ENCODE results near the gene NHLH2.

NHLH2 gene

DNA sequence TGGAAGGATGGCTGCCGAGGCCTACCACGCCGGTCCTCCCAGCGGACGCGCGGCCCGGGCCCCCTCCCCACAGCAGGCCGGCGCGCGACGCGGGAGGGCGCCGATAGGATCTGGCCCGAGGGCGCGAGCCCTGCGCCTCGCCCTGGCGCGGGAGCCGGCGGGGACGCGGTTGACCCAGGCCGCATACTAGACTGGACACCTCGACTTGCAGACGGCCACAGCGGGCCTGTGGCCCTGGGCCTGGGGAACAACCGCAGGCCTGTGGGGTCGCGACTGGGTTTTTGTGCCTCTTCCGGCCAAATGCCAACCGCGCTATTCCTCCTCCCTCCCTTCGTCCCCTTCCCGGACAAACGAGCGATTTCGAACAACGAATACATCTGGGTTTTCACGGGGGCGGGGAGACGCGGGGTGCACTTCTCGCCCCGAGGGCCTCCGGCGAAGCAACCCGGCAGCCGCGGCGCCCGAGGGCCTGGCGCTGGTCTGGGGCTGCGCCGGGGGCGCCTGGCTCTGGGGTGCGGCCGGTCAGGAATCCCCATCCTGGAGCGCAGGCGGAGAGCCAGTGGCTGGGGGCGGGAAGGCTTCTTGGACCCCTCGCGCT, 2.4 kb downstream of the NHLH2 start:
- FAIRE-seq: no peak
- DNase-seq (ENCODE audit: insufficient read length, low spot score): no peak

DNA sequence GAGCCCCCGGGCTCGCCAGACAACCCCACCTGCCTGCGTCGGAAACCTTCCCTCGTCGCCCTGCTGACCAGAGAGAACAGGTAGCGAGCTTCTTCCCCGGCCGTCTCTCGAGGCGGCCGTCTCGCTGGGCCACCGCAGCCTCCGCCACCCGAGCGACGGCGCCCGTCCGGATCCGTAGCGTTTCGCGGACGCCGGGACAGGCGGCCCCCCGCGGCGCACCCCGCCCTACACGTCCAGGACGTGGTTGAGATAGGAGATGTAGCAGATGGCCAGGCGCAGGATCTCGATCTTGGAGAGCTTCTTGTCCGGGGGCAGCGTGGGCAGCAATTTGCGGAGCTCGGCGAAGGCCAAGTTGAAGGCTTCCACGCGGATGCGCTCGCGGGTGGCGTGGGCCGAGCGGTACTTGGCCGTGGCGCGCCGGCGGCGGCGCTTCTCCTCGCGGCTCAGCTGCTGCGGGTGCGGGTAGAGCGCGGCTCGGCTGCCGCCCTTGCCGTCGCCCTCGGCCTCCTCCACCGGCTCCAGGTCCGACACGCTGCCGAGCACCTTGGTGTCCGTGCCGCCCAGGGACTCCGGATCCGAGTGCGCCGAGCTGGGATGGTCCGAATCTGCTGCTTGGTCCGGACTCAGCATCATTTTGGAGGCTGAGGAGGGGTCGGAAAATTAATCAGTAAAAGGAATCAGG, 3.0 kb downstream of the NHLH2 start:
- DNase-seq (ENCODE audit: insufficient read length, low spot score): no peak
- no peak for FAIRE-seq

DNA sequence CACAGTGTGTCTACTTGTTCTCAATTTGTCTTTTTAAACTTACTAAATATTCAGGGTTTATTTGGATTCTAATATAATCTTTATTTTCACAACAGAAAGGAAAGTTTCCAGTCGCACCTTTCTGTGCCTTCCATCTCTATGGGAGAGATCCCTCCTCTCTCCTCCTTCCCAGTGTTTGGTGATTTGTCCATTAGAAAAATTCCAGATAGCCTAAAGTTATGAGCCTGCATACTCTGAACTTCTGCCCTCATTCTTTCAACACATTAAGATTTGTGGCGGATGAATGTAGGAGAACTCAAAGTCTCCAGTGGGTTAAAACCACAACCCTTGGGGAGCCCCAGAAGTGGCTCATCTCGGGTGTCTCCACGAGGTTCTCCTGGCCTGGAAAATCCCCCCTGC, 3.6 kb downstream of the NHLH2 start:
- FAIRE-seq: no peak
- DNase-seq (ENCODE audit: insufficient read length, low spot score): no peak

DNA sequence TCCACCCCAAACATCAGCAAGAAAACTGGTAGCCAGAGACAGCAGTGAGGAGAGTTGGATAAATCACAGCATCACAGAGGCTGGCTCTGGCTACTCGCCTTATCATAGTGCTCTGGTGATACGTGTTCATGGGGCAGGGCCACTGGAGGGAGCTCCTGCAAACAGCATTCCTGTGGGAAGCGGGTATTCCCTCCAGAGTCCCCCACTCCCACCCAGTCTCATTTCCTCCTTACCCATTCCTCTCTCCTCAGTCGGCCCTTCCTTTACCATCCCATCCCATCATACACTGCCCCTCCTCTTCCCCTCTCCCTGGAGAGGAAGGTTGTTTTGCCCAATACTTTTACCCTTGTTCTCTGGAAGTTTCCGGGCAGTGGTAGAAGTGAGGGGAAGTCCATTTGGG, 7.1 kb downstream of the NHLH2 start:
- DNase-seq (ENCODE audit: insufficient read length, low spot score): no peak

DNA sequence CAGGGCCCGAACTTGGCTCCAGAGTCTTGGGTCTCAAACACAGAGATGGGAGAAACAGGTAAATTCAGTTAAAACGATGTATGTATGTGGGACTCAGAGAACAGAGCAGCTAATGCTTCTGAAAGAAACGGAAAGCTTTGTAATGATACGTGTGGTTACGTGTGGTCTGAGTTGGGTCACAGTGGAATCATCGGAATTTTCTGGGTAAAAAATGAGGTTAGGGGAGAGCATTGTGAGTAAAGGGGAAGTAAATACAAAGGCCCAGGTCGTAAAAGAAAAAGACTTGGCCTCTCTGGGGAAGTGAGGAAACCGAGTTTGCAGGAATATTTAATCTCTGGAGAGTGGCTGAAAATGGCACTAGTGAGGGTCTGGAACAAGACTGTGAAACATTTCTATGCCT, 8.3 kb downstream of the NHLH2 start:
- FAIRE-seq: no peak
- no peak for DNase-seq (ENCODE audit: insufficient read length, low spot score)

More for the DNA sequence above, 7.1 kb downstream of the NHLH2 start:
- no peak for FAIRE-seq

DNA sequence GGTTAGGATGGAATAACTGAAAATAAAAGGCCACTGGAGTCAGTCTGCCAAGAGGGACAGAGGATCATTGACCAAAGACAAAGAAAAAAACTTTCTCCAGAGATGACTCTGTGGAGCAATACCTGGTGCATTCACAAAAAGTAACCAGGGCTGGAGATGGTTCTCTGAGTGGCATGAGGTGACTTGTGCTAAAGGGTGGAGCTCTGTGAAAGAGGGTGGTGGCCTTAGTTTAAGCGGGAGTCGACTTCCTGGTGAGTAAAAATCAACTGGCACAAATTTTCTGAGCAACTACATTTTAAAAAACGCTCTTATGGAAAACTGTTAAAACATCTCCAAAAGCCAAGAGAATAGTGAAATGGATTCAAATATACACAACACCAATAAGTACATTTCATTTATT, 10.0 kb downstream of the NHLH2 start:
- no peak for FAIRE-seq
- no peak for DNase-seq (ENCODE audit: insufficient read length, low spot score)

DNA sequence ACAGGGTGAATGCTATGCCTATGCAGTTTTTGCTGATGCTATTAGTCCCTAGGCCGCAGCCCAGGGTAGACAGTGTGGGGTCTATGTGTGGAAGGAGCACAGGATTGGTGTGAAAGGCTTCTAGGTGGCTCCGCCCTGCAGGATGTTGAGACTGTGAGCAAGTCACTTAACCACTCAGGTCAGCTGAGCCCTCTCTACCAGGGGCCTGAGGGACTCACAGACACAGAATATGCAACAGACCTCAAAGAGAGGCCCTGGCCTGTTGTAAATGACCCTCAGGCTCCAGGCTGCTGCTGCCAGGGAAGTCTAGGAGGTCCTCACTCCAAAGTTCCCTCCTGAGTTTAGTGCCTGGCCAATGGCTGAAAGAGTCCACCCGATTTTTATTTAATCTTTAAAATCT, 11.0 kb downstream of the NHLH2 start:
- no peak for DNase-seq (ENCODE audit: insufficient read length, low spot score)
- no peak for FAIRE-seq

DNA sequence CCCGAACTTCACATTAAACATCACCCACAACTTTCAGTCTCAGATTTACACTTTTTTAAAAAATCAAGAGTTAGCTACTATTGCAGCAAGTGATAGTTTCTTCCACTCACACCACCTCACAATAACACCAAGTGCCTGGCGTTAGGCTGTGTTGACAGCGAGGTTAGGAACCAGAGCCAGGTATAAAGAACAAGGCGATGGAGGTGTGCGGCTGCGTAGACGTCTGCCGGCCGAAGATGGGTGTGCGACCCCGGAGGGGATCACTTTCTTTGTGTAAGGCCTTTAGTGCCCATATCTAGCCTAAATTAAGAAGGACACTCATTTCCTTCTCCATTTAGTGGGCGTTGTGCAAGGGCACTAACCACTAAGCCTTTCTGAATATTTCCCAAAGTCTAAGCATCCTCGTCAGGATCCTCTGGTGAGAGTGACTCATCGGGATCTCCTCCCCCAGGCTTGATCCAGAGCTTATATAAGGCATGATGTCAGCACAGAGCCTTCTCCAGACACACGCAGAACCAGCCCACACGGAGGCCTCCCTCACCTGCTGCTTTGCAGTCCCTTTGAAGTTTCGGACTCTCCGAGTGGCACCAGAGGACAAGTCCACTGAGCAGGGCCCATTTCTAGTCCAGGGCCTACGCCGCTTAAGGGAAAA, 11.8 kb downstream of the NHLH2 start:
- no peak for FAIRE-seq
- no peak for DNase-seq (ENCODE audit: insufficient read length, low spot score)

DNA sequence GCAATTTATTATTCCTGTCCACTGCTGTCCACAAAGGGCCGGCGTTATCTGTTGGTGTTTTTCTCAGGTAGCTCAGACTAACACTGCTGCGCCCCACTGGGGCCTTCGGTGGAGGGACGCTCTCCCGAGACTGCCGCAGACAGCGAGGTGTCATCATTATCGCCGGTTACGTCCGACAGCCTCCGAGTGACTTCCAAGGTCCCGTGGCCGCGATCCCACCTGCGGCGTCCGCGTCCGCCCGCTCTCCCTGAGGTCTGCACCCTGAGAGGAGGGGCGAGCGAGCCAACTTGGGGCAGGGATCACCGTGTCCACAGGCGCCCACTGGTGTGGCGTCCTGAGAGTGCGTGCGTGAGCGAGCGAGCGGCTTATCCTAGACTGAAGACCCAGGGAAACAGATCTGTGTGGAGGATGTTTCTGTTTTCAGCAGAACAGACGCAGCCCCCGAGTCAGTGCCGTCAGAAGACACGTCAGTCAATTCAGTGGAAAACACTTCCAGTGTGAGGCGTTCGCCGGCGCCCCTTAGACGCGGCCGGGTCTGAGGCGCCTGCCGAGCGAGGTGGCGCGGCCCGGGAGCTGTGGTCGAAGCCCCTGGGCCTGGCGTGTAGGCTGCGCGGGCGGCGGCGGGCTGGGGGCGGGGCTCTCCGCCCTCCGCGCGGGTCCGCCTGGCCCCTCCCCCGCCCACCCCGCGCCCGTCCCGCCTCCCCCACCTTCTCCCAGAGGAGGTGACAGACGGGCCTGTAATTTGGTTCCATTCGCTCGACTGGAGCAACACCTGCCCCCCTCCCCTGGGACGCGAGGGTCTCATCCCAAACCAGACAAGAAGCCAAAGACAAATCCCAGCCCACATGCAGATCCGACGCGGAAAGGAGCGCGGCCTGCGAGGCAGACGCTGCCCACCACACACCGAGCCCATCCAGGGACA, 12.6 kb downstream of the NHLH2 start:
- no peak for FAIRE-seq

DNA sequence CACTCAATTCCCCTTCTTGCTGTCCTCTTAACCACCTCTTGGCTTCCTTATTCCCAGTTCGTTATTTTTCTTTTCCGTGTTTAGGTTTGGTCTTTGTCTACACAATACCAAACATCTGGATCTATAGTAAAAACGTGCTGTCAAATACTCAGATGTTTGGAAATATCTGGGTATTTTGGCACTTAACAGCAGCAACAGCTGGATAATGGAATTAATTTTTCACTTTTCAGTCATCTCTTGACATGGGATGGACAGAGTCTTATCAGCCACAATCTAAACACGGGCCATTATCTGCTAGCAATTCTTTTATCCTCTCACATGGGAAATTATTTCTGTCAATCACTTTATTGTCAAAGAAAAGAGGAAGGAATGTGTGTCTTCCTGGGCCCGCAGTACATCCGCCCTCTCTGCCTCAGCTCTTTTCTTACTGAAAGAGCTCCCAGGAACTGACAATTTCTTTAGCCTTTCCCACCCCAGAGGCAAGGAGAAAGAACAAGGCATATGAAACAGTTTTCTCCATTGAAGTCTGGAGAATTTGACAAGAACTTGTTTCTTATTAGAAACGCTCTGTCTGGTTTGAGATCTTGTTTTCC, 13.4 kb downstream of the NHLH2 start:
- FAIRE-seq (no peak), DNase-seq (ENCODE audit: insufficient read length, low spot score) (no peak)

More for the DNA sequence above, 12.6 kb downstream of the NHLH2 start:
- DNase-seq (ENCODE audit: insufficient read length, low spot score): no peak

DNA sequence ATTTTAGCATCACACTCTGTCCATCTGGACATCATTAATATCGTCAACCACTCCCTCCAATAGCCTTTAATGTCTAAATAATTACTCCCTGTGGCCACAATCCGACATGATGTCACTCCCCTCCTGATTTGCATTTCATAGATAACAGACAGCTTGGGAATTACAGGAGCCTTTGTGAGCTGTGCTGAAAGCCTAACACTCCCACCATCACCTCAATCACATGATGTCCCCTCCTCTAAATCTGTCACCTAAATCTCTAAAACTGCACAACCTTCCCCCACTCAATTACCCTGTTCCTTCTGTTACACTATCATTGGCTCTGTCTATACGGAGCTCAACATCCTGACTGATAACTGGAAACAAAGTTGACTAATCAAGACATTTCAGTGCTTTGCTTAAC, 14.3 kb downstream of the NHLH2 start:
- FAIRE-seq: no peak
- no peak for DNase-seq (ENCODE audit: insufficient read length, low spot score)

DNA sequence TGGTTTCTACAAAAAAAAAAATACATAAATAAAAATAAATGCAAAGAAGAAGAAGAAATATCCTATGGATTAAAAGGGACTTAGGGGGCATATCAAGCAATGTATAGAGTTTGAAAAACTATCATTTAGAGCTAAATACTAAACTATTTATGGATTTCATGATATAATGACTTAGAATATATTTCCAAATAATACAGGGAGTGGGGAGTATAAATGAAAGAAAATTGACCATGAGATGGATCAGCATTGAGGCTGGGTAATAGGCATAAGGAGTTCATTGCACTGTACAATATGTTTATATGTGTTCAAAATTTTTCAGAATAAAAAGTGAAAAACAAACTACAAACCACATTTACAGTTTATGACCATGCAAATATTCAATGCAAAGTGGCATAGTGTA, 18.8 kb downstream of the NHLH2 start:
- DNase-seq (ENCODE audit: insufficient read length, low spot score) (no peak), FAIRE-seq (no peak)

DNA sequence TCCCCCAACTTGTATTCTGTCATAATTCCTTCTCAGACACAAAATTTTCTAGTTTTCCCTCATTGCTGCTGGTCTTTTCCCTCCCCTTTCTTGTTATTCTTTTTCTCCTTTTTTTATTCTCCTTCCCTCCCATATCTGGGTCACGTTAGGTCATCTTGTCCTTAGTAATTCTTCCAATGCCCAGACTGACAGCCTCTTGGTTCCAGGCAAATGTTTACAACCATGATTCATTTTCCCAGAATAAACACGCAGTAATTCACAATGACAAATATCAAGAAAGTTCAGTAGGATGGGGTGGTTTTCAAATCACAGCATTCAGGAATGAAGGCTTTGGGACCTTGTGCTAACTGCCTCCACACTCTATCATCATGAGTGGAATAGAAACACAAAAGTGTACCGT, 25.2 kb downstream of the NHLH2 start:
- DNase-seq (ENCODE audit: insufficient read length, low spot score) (no peak), FAIRE-seq (no peak)

DNA sequence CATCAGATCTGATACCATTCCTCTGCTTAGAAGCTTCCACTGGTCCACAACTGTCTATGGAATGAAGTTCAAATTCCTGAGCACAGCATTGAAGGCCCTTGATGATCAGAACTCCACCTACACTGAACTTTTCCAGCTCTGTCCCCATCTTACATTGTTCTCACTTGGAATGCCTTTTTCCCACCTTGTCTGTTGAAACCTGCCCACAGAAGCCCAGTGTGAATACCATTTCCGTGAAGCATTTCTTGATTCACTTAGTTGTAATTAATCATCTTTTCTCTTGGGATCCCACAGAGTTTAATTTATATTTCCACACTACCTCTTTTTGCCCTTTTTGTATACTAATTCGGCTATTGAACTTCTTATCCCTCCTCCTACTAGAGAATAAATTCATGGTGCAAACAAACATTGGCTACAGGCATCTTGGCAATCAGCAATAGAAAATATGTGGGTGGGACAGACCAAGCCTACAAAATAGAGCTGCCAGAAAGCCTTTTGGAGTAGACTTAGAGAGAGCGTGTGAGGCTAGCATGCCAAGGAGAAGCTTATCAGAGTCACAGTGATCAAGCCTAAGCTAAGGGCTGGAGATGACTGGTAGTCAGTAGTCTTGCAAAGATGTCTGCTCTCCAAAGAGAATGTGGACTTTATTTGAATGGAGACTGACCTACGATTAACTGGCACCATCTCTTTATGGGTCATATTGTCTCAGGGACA, 26.1 kb downstream of the NHLH2 start:
- FAIRE-seq (no peak), DNase-seq (ENCODE audit: insufficient read length, low spot score) (no peak)

DNA sequence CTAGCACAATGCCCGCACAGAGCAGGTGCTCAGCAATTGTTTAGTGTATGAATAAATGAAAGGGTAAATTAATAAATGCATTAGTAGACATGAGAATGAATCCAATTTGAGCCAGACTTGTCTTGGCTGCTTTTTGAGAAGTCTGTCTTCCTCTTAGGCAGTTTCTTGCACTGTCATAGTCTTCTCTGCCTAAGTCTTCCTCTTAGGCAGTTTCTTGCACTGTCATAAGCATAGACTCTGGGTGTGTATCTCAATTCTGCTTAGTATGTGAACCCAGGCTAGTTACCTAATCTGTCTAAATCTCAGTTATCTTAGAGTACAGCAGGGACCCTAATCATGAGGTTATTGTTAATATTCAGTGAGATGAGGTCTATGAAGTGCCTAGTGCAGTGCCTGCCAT, 27.2 kb downstream of the NHLH2 start:
- no peak for DNase-seq (ENCODE audit: insufficient read length, low spot score)
- no peak for FAIRE-seq

DNA sequence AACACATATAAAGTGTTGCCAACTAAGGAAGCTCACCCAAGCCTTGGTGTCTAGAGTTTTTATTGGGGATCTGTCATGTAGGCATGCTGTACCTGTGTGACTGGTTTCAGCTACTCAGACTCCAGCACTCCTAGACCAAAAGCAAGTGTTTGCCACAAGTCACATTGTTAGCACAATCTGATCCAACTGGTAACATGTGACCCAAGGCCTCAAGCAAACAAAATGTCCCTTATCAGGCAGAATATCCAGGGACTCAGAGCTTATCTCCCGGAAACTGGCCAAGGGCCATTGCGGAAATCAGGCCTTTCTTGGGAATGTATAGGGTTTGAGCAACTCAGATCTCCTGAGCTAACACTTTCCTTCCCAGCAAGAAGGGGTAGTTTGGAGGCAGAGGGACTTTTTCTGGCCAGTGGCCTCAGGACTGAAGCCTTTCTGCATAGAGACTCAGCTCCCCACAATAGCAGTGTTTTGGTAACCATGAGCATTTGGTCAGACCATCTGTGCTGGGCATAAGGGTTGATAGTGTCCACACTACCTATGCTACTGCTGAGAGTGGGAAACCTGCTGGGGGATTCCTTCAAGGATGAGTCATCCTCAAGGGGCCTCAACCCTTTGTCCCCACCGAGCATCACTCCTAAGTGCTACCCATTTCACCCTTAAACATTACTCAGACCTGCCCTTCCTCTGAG, 29.6 kb downstream of the NHLH2 start:
- FAIRE-seq (no peak), DNase-seq (ENCODE audit: insufficient read length, low spot score) (no peak)

DNA sequence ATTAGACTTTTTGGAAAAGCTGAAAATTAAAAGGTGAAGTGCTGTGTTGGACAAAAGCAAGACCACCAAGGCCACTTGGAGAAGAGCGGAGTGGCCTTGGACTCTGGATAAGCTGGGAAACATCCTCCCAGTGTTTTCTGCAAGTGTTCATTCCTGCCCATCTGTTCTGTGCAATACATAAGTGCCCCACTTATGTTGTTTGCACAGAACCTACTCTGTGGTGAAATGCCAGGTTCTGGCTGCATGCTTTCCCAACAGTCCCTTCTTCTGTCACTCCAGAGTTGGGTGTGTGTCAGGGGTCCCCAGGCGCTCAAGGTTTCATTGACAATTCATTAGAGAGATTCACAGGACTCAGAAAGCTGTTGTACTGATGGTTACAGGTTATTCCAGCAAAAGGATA, 30.3 kb downstream of the NHLH2 start:
- no peak for FAIRE-seq
- no peak for DNase-seq (ENCODE audit: insufficient read length, low spot score)

DNA sequence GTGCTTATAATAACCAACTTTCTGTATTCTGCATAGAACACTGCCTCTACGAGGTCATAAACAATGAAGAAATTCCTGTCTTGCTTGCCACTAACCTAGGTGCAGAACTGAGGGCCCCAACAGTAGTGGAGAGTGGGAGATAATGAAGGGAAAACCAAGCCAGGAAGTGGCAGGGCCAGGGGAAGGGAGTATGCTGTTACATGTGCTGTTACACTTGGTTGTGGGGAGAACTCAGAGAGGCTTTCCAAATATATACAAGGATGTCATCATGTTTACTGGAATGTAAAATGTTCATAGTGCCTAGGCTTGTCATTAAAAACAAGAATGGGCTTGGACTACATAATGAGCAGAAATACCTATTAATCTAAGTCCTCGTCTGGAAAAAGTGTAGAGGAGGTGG, 31.1 kb downstream of the NHLH2 start:
- DNase-seq (ENCODE audit: insufficient read length, low spot score): no peak
- FAIRE-seq: no peak

DNA sequence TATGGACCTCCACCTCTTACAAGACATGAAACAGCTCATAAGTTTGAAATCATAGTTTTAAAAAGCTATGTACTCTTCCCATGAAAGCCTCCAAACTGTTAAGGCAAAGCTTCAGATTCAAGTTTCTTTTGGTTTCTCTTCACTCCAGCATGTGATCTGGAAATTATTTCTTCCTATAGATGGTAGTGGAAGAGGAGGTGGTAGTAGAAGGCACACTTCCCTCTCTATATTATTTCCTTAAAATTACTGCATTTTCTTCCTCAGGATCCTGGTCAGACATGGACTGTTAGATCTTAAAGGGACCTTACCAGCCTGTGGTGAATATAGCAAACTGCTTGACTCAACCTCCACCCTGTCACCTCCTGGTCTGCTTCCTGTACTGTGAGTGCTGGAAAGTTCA, 31.9 kb downstream of the NHLH2 start:
- FAIRE-seq (no peak), DNase-seq (ENCODE audit: insufficient read length, low spot score) (no peak)

DNA sequence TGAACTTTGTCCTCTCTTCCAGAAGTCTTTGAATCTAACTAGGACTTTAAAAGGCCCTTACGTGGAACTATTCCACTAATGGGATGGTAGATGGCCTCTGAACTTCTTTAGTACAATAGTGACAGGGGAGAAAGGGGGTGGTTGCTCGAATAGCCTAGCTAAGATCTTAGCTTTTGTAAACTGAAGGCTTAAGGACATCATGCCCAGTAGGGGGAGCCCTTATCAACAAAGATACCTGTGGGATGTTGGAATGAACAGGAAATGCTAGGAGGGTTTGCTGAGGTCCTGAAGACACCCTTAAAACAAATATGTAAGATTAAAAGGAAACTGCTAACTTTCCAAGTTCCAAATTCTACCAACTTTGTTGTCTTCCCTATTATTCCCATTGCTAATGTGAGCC, 33.2 kb downstream of the NHLH2 start:
- DNase-seq (ENCODE audit: insufficient read length, low spot score) (peak; percentile 27), FAIRE-seq (no peak)
